Pons (tissue), 1 donor: Measurements from ENCODE around the gene ALDH1B1.
"Not testable (repeated sequence)": the region's sequence is repeated elsewhere in the genome, so short reads cannot be mapped to it uniquely, and the experiment has no call there.

Experiments
- DNase-seq: peaks from one replicate; pipeline ENCODE4 v3.0.0-alpha.2; 2016; ENCODE audit warnings: low spot score

ALDH1B1 gene

GRCh38 chr9:38361473-38361850 is 31.0 kb upstream of the ALDH1B1 start:
- DNase-seq: no peak

DNA sequence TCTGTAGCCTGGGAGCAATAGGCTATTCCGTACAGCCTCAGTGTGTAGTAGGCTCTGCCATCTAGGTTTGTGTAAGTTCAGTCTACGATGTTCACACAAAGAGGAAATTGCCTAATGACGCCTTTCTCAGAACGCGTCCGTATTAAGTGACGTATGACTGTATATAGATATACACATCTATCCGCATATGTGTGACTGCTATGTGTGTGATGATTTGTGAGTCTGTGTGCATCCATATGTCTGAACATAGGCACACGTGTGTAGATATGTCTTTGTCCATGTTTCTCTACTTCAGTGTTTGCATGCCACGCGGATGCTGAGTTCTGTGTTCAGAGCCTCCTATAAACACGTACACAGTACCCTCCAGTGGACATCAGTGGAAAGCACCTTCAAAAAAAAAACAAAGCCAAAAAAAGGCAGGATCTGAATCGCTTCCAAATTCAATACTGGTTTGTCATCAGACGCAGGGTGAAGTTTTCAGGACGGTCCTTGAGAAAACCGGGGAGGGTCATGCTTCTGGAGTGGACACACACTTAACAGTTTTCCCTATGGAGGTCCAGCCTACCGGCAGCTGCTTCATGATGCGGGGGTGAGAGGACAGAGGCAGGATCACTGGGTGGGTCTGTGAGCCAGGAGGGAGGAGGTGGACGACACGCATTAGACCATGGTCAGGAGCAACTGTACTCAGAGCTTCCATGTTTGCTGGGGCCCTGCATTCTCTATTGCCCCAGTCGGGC is 29.5 kb upstream of the ALDH1B1 start:
- DNase-seq: peak; percentile 74

GRCh38 chr9:38363589-38363925 is 28.9 kb upstream of the ALDH1B1 start:
- no peak for DNase-seq

DNA sequence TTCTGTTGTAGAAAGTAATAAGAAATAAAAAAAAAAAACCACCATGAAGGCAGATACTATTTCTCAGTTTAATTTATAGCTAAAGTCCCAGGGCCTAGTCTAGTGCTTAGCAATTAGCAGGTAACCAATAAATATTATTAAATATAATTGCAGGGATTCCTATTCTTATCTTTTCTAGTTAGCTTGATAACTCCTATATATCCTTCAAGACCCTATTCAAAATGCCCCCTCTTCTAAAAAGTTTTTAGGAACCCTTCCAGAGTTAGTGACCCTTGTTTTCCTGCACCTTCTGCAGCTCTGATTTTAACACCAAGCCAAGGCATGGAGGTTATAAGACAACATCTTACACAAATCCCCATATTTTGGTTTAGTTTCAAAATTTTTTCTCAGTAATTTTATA is 24.6 kb upstream of the ALDH1B1 start:
- DNase-seq: no peak

GRCh38 chr9:38368731-38369130 is 23.8 kb upstream of the ALDH1B1 start:
- DNase-seq: no peak

- no peak for DNase-seq
These were observed 22.3 kb upstream of the ALDH1B1 start for GRCh38 chr9:38370176-38370575.

DNA sequence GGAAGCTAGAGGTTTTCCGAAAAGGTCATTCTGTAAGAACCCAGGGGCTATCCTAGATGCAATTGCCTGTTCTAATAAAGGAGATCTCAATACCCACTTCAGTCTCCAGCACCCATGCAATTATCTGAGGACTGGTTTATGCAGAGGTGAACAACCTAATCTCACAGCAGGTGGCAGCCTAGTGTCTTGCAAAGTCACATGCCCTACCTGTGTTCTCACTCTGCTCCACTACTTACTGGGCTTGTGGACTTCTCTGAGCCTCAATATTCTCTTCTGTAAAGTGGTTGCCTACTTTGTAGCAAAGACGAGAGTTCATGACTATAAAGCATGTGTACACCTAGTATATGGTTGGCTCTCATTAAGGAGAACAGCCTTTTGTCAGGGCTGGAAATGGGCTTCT is 21.0 kb upstream of the ALDH1B1 start:
- no peak for DNase-seq

DNA sequence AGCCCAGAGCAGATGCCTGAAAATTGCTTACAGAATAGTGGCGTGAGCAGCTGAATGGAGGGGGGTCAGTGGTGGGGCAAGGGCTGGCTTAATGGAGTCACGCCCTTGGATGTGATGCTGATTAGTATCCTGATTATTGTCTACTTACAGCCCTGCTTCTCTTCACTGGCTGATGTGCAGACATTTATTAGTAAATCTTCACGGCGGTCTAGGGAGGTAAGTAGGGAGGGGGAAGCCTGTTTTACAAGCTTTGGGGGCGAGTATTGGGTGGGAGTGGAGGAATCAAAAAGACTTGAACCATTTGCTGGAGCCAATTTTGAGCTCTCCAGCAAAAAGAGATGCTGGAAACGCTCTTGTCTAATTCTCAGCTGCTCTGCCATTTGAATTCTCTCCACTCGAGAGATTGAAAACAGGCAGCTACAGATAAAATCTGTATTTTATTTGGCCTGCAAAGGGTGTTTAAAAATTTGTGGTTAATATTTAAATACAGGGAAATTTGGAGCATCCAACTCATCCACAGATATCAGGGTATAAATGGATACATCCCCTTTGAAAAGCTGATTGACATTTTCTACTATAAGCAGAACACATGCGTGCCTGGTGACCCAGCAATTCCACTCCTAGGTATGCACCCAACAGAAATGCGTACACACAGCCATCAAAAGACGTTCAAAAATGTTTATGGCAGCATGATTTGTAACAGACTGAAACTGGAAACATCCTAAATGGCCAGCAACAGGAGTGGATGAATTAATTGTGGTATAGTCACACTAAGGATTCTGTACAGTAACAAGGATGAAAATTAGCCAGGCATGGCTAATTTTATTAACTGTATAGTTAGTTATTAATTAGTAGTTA is 19.5 kb upstream of the ALDH1B1 start:
- no peak for DNase-seq

DNA sequence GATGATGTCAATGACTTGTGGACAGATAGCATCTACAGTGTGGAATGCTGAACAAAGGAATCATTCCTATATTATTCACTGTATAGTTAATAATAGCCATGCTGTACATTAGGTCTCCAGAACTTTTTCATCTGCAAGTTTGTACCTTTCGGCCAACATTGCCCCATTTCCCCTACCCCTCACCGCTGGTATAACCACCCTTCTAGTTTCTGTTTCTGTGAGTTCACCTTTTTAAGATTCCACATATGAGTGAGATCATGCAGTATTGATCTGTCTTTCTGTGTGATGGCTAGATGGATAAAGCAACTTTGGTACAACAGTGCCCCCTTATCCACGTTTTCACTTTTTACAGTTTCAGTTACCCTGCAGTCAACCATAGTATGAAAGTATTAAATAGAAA is 18.8 kb upstream of the ALDH1B1 start:
- DNase-seq: no peak

DNA sequence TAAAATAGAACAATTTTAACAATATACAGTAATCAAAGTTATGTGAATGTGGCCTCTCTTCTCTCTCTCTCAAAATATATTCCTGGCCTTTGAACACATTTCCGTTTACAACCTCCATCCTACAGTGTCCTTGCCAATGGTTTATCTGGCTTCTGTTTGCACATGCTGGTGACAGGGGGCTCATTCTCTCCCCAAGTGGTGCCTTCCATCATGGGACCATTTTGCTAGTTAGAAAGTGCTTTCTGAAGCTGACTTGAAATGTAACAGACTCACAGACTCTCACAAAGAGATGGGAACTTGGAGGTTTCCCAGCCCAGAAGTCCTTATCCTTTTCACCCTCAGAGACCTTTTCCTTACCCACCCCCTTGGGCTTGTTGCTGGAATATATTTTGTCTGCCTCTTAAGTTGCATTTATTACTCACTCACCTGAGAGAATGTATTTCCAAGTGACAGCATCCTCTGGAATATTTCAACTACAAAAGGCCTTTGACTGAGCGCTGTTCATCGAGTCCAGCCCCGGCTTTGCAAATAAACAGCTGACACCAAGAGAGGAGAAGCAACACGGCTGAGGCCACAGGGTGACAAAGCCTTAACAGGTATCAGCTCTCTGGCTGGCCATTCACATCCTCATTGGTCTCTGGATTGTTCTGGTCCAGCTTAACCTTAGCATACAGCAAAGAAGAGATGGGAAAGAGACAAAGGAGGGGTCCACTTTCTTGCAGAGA is 17.5 kb upstream of the ALDH1B1 start:
- no peak for DNase-seq

DNA sequence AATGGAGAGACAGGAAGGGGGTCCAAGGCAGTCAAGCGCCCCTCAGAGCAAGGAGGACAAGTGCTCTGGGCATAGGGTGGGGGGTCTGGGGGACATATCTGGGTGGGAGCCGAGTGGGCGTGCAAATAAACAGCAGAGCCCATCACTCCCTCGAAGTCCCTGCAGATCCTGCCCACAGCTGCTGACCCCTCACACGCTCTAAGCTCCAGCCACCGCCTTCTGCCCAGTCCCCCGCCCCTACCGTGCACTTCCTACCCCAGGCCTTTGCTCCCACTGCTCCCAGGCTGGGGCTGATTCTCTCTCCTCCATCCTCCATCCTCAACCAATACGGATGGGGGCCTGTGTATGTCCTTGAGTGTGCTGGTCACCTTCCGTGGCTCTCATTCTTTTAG is 16.9 kb upstream of the ALDH1B1 start:
- DNase-seq: no peak

DNA sequence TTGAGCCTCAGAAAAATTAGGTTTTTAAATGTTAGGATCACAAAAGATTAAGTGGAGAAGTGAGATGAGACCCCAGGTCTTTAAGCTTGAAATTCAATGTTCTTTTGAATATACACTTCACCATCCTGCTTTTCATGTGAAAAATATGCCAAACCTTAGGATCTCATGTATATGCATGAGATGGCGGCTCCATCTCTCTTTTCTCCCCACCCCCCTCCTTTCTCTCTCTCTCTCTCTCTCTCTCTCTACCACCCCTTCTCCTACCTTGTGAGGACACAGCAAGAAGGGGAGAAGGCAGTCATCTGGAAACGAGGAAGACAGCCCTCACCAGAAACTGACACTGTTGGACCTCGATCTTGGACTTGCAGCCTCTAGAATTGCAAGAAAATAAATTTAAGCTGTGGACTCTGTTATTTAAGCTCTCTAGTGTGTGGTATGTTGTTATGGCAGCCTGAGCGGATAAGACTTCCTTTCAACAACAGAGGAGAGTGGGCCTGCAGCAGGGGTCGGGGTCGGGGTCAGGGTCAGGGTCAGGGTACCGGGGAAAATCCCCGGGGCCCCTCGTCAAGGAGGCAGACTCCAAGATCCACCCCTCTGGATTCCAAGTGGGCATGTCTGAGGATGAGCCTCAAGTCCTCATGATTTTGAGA is 16.4 kb upstream of the ALDH1B1 start:
- DNase-seq: no peak

DNA sequence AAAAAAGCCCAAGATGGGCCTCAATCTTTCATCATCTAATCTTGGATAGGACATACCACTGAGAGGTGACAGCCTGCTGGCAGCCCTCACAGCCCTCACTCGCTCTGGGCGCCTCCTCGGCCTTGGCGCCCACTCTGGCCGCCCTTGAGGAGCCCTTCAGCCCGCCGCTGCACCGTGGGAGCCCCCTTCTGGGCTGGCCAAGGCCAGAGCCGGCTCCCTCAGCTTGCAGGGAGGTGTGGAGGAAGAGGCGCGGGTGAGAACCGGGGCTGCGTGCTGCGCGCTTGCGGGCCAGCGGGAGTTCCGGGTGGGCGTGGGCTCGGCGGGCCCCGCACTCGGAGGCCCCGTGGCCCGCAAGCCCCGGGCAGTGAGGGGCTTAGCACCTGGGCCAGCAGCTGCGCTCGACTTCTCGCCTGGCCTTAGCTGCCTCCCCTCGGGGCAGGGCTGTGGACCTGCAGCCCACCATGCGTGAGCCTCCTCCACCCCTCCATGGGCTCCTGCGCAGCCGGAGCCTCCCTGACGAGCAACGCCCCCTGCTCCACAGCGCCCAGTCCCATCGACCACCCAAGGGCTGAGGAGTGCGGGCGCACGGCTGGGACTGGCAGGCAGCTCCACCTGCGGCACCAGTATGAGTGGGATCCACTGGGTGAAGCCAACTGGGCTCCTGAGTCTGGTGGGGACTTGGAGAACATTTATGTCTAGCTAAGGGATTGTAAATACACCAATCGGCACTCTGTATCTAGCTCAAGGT is 15.0 kb upstream of the ALDH1B1 start:
- DNase-seq: not testable (repeated sequence)

- no peak for DNase-seq
These were observed 12.2 kb upstream of the ALDH1B1 start for GRCh38 chr9:38380230-38380871.

DNA sequence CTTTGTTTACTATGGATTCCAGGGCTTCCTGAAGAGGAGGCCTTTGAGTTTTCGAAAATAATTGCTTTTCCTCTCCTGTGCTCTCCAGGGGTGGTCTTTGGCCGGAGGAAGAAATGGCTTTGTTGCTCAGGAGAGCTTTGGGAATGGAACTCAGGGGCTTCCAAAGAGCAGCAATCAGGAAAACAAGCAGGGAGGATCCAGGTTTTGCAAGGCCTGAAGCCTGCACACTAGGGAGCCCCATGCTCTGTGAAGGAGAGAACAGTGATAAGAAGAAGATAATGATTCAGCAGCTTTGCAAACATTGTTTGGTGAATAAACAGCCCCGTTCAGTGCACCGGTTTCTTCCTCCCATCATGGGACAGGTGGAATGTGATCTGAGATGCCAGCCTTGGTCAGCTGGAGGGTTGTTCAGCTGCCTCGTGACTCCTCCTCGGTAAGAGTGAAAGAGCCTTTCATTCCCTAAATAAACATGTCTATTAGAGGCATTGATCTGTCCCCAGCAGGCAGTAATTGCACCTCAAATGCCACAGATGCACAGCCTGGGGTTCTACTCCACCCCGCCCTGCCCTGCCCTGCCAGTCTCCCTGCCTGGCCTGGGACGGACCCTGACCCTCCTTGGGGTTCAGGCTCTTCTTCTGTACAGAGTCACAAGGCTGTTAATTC is 11.5 kb upstream of the ALDH1B1 start:
- peak; percentile 30 for DNase-seq

GRCh38 chr9:38382141-38382540 is 10.4 kb upstream of the ALDH1B1 start:
- DNase-seq: no peak

DNA sequence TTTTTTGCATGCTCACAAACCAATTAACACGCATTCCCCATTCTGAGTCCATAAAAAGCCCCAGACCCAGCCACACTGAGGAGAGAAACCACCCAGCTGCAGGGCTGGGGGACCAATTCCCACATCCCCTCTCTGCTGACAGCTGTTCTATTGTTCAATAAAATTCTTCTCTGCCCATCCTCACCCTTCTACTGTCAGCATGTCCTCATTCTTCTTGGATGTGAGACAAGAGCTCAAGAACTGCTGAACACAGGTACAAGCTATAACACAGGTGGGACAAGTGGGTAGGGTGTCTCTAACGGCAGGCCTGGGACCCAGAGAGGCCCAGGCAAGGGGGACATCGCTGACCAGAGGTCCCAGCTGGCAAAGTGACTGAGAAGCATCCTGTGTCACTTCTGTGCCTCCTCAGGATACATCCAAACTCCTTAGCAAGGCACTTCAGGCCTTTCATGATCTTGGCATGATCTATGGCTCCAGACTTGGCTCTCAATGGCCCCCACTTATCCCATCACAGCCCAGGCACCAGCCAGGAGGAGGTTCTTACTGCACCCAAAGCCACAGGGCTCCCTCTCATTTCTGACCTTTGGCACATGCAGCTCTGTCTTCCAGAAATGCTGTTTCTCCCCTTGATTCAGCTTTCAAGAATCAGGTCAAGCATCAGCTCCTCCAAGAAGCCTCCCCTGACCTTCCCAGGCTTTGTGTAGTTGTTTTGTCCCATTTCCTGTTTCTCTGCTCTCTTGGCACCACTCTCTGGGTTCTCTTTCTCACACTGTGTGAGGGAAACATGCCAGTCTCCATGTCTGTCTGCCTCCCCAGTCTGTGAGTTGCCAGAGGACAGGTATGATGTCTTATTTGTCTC is 7.3 kb upstream of the ALDH1B1 start:
- DNase-seq: no peak

GRCh38 chr9:38385896-38386295 is 6.6 kb upstream of the ALDH1B1 start:
- DNase-seq: no peak

- DNase-seq: no peak
These were observed 6.1 kb upstream of the ALDH1B1 start for GRCh38 chr9:38386319-38386895.
